Skeletal muscle cell (primary cell): Measurements from ENCODE around the gene OGA.
"Not testable (repeated sequence)": the region's sequence is repeated elsewhere in the genome, so short reads cannot be mapped to it uniquely, and the experiment has no call there.

Experiments
- DNase-seq: peaks from one replicate; pipeline ENCODE4 v3.0.0-alpha.2; 2010; ENCODE audit warnings: low read depth
- H3K4me3 ChIP-seq: 2 replicates; pipeline ENCODE4 v1.5.1; 2011; ENCODE audit warnings: low read depth, mild to moderate bottlenecking, control low read depth, low read length, moderate library complexity

OGA gene

DNA sequence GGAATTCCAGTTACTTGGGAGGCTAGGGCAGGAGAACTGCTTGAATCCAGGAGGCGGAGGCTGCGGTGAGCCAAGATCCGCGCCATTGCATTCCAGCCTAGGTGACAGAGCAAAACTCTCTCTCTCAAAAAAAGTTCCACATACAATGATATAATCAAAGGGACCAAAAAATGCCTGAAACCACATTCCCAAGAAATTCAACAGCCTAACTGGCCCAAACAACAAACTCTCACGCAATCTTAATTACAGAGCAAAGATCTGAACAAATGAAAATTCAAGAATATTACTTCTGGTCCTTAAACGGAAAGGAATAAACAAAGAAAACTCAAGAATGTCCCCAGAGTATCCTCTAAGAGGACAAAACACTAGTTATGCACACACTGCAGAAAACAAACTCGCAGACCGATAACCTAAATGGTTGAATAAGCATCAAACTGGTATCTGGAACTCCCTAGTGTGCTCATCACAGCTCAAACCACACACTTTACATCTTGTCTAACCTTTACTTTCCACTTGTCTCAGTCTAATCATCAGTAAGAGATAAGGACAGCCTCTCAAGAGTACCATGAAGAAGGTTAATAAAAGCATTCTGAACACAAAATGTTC is 3.7 kb downstream of the OGA start:
- peak overlapping the region; percentile 86 for H3K4me3 ChIP-seq
- DNase-seq = no peak

GRCh38 chr10:101812606-101813005 is 5.6 kb downstream of the OGA start:
- H3K4me3 ChIP-seq = no peak overlapping the region
- no peak for DNase-seq

- DNase-seq = no peak
- no peak overlapping the region for H3K4me3 ChIP-seq
Observed at GRCh38 chr10:101807158-101807557, 11.1 kb downstream of the OGA start.

DNA sequence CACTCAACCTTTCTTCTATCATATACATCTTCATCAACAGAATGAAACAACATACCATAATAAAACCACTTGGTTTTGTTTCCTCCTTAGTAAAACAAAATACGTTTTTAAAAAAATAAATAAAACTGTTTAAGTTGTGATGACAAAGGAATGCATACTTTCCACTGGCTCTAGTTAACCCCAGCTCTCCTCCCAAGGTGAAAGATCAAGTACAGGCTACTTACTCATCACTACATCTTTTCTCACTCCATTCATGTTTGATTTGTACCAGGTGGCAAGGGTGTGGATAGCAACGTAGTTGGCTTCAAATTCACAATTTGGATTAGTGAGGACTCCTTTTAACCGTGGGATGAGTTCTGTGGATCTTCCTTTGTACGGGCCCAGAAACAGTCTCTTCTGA is 14.7 kb downstream of the OGA start:
- DNase-seq = no peak
- H3K4me3 ChIP-seq = no peak overlapping the region

- no peak overlapping the region for H3K4me3 ChIP-seq
Observed at GRCh38 chr10:101797403-101798059, 20.7 kb downstream of the OGA start.

DNA sequence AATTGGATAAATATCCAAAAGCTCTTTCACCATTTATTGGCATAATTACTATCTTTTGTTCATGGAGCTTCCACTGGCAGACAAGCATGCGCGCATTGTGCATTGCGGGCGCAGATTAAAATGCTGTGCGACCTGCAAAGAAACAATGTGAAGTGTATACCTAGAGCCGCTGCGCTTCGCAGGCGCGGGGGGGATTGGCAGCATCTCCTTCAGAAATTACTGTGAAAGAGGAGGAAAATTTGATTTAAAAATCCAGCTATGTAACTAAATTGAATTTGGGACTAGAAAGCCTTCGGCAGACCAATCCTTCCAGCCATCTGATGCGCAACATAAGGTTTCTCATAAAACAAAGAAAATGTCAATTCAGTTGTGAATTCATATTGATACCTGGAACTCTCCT is 24.7 kb downstream of the OGA start:
- DNase-seq = no peak
- H3K4me3 ChIP-seq = no peak overlapping the region

More at GRCh38 chr10:101797403-101798059, 20.7 kb downstream of the OGA start:
- no peak for DNase-seq

- no peak for DNase-seq
- H3K4me3 ChIP-seq = no peak overlapping the region
Observed at GRCh38 chr10:101789686-101790085, 28.6 kb downstream of the OGA start.

- DNase-seq = not testable (repeated sequence)
Observed at GRCh38 chr10:101789231-101789630, 29.0 kb downstream of the OGA start.

DNA sequence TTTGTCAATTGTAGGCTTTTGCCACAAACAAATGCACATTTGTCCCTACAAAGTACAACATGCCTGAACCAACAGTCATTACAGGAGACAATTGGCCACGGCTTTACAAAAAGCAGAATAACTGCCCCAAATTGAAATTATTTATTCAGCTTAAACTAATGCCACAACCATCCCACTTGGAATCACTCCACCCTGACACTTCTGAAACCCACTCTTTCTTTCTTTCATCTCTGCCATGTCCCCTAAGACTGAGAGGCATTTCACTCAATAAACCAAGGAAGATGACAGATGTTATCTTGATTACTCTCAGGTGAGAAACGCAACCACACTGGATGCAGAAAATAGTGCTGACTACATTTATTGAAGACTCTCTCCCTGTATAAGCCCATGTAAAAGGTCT is 32.4 kb downstream of the OGA start:
- no peak for DNase-seq
- H3K4me3 ChIP-seq = no peak overlapping the region

More at GRCh38 chr10:101789231-101789630, 29.0 kb downstream of the OGA start:
- not testable (repeated sequence) for H3K4me3 ChIP-seq

GRCh38 chr10:101784558-101784957 is 33.7 kb downstream of the OGA start:
- no peak for DNase-seq

GRCh38 chr10:101783736-101784118 is 34.5 kb downstream of the OGA start:
- no peak for DNase-seq
- peak overlapping the region; percentile 85 for H3K4me3 ChIP-seq

More at GRCh38 chr10:101784558-101784957, 33.7 kb downstream of the OGA start:
- no peak overlapping the region for H3K4me3 ChIP-seq

DNA sequence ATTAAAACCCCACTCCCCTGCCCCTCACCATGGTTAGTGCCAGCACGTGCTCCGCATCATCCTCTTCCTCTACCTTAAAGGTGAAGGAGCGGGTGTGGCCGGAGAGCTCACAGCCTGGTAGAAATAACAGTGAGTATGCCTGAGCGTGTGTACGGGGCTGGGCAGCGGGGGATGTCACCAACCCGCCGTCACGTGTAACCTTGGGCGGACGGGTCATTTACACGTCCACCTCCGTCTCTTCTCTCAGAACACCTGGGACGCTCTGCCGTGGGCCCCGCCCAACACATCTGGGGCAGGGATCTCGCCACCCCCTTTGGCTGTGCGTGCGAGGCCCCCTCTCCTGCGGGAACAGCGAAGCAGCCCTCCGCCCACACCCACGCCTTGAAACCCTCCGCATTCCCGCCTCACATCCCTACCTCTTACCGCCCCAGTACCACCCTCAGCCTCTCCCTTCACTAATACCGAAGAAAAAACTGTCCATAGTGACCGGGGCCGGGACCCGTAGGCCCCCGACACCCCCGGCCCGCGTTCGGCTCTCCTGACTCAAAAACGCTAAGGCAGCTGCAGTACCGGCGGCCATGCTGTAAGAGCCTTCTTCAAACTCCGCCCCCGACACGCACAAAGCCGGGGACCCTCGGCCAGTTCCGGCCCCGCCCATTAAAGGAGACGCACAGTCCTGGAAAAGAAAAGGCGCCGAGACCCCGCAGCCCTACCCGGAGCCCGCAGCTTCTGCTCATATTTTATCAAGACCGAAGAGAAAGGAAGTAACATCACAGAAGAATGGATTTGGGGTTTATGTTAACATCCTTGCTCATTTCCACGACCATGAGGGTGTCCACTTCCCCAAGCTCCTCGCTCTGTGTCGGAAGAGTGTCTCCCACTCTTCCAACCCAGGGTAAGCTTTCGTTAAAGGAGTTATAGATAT is 35.2 kb downstream of the OGA start, which contains the start of gene NPM3:
TSS of gene NPM3 (minus strand) at position 636 of the 925 bp plus-strand sequence. CDS start at position 580, 56 bp downstream.
- DNase-seq = peak; percentile 31
- H3K4me3 ChIP-seq = peak within 1 kb of the TSS; percentile 85

DNA sequence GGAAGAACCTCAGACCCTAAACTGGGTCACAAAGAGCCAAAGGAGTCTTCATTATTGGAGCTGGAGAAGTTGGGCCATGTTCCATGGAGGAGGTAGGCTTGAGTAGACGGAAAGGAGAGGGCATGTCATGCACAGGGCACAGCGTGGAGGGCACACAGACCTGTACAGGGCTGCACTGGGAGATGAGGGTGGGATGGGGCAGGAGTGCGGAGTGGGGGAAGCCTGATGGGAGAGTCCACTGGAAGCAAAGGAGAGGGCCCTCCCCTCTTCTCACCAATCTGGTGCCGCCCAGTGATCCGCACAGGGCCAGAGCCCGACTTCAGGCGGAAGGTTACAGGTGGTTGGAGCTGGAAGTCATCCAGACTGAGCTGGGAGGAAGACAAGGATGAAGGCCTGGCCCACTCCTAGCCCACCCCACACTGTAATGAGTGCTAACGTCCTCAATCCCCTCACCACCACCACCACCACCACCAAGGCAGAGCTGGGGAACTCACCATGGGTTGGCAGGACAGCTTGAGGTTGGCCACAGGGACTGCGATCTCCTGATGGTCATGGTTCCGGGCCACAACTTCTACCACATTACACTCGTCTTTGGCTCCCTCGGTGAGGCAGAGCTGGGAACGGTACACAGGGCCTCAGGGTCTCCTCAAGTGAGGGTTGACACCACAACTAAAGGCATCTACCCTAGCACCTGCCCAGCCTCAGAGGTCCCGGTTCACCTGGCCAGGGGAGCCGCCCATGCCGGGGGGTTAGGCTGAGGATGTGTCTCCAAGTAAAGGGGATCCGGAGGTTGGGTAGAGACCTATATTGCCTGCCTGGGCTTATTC is 36.0 kb downstream of the OGA start:
- H3K4me3 ChIP-seq = peak overlapping the region; percentile 85
- no peak for DNase-seq

GRCh38 chr10:101781655-101781983 is 36.6 kb downstream of the OGA start:
- H3K4me3 ChIP-seq = no peak overlapping the region
- DNase-seq = no peak

- no peak overlapping the region for H3K4me3 ChIP-seq
- DNase-seq = no peak
Observed at GRCh38 chr10:101780818-101781654, 37.2 kb downstream of the OGA start.

DNA sequence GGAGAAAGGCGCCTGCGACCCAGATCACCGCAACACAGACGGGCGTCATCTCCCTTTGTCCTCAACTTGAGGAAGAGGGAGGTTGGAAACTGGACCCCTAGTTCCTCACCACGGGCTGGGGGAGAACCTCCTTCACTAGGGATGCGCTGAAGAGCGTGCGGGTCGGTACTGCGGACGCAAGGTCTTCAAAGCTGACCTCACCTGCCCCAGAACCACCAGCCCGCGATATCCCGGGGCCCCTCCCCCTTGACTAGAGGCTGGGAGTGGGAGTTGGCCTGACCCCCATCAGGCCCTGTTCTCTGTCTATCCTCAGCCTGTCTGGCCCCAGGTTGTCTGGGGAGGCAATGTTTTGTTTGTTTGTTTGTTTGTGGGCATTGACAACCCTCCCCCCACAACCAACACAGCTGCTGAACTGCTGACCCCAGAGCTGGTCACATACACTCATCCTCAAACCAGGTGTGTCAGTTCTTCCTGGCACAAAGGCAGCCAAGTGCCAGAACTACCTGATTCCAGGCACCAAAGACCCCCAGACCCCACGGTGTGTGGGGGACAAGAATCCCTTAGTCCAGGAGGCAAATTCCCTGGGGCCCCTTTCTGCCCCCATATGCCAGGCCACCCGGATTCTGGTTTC is 37.9 kb downstream of the OGA start:
- DNase-seq = no peak
- no peak overlapping the region for H3K4me3 ChIP-seq

DNA sequence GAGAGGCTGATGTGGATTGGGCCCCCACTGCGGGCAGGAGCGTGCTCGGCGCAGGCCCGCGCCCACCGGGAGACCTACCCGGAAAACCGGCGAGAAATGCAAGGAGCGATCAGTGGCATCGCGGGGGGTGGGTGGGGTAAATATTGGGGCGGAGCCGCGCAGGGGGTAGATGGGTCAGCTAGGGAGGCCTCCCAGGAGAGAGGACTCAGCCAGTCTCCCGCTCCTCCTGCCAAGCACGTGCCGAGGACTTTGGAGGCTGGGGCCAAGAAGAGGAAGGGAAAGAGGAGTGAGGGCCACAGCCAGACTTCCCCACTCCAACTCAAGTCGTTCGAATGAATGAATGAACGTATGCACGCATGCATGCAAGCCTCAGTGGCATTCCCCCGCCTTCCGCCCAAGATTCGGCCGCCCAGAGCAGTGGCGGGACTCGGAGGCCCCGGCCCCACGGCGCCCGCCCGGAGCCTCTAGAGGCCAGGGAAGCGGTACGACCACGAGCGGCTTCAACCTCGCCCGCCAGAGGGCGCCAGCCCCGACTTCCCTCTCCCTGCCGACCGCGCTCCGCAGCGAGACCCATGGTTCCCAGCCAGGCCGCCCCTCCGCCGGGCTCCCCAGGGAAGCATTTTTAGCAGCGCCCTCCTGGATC is 38.6 kb downstream of the OGA start:
- H3K4me3 ChIP-seq = peak overlapping the region; percentile 5
- no peak for DNase-seq
